ENCODE results near the gene RESP18. TPM values are rescaled to one million over a fixed set of nuclear protein-coding genes. Genes with fewer than 3 reads are reported as not detected.

The RESP18 gene
- total RNA-seq, 1 donor from 2014 or later: not detected

- peak overlapping the region; percentile 65 for H3K27ac Mint-ChIP-seq (ENCODE audit: unreplicated experiment)
- peaks cover 30% of the 10 kb centered on the region for H3K4me1 Mint-ChIP-seq (ENCODE audit: unreplicated experiment)
- no peak for TF ChIP-seq CTCF (IDR thresholded peaks at IDR 0.05)
- no peaks in the 10 kb centered on the region for H3K27me3 Mint-ChIP-seq (ENCODE audit: unreplicated experiment)
- DNase-seq (ENCODE audit: extremely low spot score, unreplicated experiment): no peak
- H3K9me3 Mint-ChIP-seq (ENCODE audit: unreplicated experiment): no peaks in the 10 kb centered on the region
- peaks cover 8% of the 10 kb centered on the region for H3K36me3 Mint-ChIP-seq (ENCODE audit: unreplicated experiment)
- no peak overlapping the region for H3K4me3 Mint-ChIP-seq (ENCODE audit: unreplicated experiment)
These were observed 47.8 kb downstream of the RESP18 start for GRCh38 chr2:219284501-219285372.

GRCh38 chr2:219282943-219283581 lies 49.5 kb downstream of the RESP18 start:
- DNase-seq (ENCODE audit: extremely low spot score, unreplicated experiment): no peak
- Mint-ChIP-seq H3K27me3 (ENCODE audit: unreplicated experiment) (no peaks in the 10 kb centered on the region), H3K36me3 (ENCODE audit: unreplicated experiment) (peaks cover 8% of the 10 kb centered on the region), H3K9me3 (ENCODE audit: unreplicated experiment) (no peaks in the 10 kb centered on the region), H3K4me3 (ENCODE audit: unreplicated experiment) (no peak overlapping the region), H3K27ac (ENCODE audit: unreplicated experiment) (no peak overlapping the region), H3K4me1 (ENCODE audit: unreplicated experiment) (peaks cover 35% of the 10 kb centered on the region)
- TF ChIP-seq CTCF (IDR thresholded peaks at IDR 0.05): no peak

GRCh38 chr2:219282375-219282774 lies 50.2 kb downstream of the RESP18 start:
- no peak for DNase-seq (ENCODE audit: extremely low spot score, unreplicated experiment)
- Mint-ChIP-seq H3K27ac (ENCODE audit: unreplicated experiment) (no peak overlapping the region), H3K9me3 (ENCODE audit: unreplicated experiment) (no peaks in the 10 kb centered on the region), H3K4me1 (ENCODE audit: unreplicated experiment) (peaks cover 40% of the 10 kb centered on the region), H3K4me3 (ENCODE audit: unreplicated experiment) (no peak overlapping the region), H3K36me3 (ENCODE audit: unreplicated experiment) (peaks cover 8% of the 10 kb centered on the region), H3K27me3 (ENCODE audit: unreplicated experiment) (no peaks in the 10 kb centered on the region)
- no peak for TF ChIP-seq CTCF (IDR thresholded peaks at IDR 0.05)

GRCh38 chr2:219281588-219281987 lies 51.0 kb downstream of the RESP18 start:
- H3K4me3 Mint-ChIP-seq (ENCODE audit: unreplicated experiment): no peak overlapping the region
- peaks cover 8% of the 10 kb centered on the region for H3K36me3 Mint-ChIP-seq (ENCODE audit: unreplicated experiment)
- no peak overlapping the region for H3K27ac Mint-ChIP-seq (ENCODE audit: unreplicated experiment)
- H3K4me1 Mint-ChIP-seq (ENCODE audit: unreplicated experiment): peaks cover 36% of the 10 kb centered on the region
- no peaks in the 10 kb centered on the region for H3K9me3 Mint-ChIP-seq (ENCODE audit: unreplicated experiment)
- no peak for TF ChIP-seq CTCF (IDR thresholded peaks at IDR 0.05)
- no peak for DNase-seq (ENCODE audit: extremely low spot score, unreplicated experiment)
- H3K27me3 Mint-ChIP-seq (ENCODE audit: unreplicated experiment): no peaks in the 10 kb centered on the region

GRCh38 chr2:219280651-219281050 lies 51.9 kb downstream of the RESP18 start:
- Mint-ChIP-seq H3K27me3 (ENCODE audit: unreplicated experiment) (no peaks in the 10 kb centered on the region), H3K4me1 (ENCODE audit: unreplicated experiment) (peaks cover 30% of the 10 kb centered on the region), H3K9me3 (ENCODE audit: unreplicated experiment) (no peaks in the 10 kb centered on the region), H3K4me3 (ENCODE audit: unreplicated experiment) (peak overlapping the region; percentile 84), H3K27ac (ENCODE audit: unreplicated experiment) (no peak overlapping the region), H3K36me3 (ENCODE audit: unreplicated experiment) (peaks cover 8% of the 10 kb centered on the region)
- no peak for DNase-seq (ENCODE audit: extremely low spot score, unreplicated experiment)
- TF ChIP-seq CTCF (IDR thresholded peaks at IDR 0.05): no peak
